ENCODE measurements around the gene AGPS.

DNA sequence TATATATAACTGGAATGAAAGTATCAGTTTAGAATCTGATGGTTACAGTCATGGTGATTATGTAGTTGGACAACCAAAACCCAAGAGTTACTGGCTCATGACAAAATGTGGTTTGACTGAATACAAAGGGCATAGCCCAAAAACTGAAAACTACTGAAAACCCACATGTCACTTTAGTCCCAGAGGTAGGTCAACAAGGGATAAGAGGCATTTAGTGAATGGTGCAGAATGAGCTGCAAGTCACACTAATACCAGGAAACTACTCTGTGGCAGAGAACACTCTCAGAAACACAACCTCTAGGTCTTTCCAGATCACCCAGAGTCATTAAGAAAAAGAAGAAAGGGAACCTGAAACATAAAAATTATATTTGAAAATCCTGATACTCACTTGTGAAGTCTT lies 154.5 kb downstream of the AGPS start:
- TF ChIP-seq, protein P1, sequence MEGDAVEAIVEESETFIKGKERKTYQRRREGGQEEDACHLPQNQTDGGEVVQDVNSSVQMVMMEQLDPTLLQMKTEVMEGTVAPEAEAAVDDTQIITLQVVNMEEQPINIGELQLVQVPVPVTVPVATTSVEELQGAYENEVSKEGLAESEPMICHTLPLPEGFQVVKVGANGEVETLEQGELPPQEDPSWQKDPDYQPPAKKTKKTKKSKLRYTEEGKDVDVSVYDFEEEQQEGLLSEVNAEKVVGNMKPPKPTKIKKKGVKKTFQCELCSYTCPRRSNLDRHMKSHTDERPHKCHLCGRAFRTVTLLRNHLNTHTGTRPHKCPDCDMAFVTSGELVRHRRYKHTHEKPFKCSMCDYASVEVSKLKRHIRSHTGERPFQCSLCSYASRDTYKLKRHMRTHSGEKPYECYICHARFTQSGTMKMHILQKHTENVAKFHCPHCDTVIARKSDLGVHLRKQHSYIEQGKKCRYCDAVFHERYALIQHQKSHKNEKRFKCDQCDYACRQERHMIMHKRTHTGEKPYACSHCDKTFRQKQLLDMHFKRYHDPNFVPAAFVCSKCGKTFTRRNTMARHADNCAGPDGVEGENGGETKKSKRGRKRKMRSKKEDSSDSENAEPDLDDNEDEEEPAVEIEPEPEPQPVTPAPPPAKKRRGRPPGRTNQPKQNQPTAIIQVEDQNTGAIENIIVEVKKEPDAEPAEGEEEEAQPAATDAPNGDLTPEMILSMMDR (IDR thresholded peaks at IDR 0.05) = no peak
- TF ChIP-seq EP300 (IDR thresholded peaks at IDR 0.05) = no peak
- no peak for TF ChIP-seq POLR2AphosphoS5 (IDR thresholded peaks at IDR 0.05)
